ENCODE data around the gene TMPRSS4. TPM values are rescaled to one million over a fixed set of nuclear protein-coding genes. Genes with fewer than 3 reads are reported as not detected.

Gene TMPRSS4
- total RNA-seq, 1 experiment from 2014 or later = 1.5 TPM

DNA sequence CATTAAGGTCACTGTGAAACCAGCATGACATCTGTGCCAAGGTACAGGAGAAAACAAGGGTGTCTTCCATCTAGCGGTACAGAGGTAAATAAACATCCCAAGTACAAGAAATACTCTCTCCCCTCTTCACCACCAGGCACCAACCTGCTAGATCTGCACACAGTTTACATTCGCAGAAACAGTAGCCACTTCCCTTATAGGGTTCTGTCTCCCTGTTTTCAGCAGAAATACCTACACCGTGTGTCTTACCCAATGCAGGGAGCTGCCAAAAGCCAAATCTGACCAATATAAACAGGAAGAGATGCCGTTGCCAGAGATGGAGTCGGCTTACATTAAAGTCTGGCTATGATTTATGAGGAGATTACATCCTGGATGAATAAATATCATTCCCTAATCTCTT, 74.6 kb downstream of the TMPRSS4 start:
- ChIA-PET CTCF (no interaction called here), RAD21 (ENCODE audit: low non-redundant PET in 1 of 2, low total read pairs in 2 of 2, uncharacterized antibody in 2 of 2, unreplicated experiment in 2 of 2) (no interaction called here), POLR2A (no interaction called here)
- H2AFZ ChIP-seq (ENCODE audit: low read depth, low read length, poor library complexity, severe bottlenecking) = no peak overlapping the region
- no TSS peak for BruUV-seq (replicated peaks)
- no peaks in the 10 kb centered on the region for H3K27me3 ChIP-seq (ENCODE audit: insufficient read depth, low read length)
- no peak overlapping the region for H3K4me3 ChIP-seq (replicated peaks in 1 of 2; ENCODE audit: low read depth in 1 of 2, low read length in 2 of 2)
- H3K9ac ChIP-seq (ENCODE audit: low read length) = no peak overlapping the region
- TF ChIP-seq CBX3 (IDR thresholded peaks at IDR 0.05; ENCODE audit: low read depth) = no peak
- TF ChIP-seq POLR2A (IDR thresholded peaks at IDR 0.05; ENCODE audit: borderline replicate concordance, extremely low read depth, insufficient read depth, insufficient read length) = no peak
- no peak for TF ChIP-seq SRF (IDR thresholded peaks at IDR 0.05; ENCODE audit: low read depth)
- TF ChIP-seq, protein P1, sequence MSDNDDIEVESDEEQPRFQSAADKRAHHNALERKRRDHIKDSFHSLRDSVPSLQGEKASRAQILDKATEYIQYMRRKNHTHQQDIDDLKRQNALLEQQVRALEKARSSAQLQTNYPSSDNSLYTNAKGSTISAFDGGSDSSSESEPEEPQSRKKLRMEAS (IDR thresholded peaks at IDR 0.05) = no peak
- TF ChIP-seq, protein P2, sequence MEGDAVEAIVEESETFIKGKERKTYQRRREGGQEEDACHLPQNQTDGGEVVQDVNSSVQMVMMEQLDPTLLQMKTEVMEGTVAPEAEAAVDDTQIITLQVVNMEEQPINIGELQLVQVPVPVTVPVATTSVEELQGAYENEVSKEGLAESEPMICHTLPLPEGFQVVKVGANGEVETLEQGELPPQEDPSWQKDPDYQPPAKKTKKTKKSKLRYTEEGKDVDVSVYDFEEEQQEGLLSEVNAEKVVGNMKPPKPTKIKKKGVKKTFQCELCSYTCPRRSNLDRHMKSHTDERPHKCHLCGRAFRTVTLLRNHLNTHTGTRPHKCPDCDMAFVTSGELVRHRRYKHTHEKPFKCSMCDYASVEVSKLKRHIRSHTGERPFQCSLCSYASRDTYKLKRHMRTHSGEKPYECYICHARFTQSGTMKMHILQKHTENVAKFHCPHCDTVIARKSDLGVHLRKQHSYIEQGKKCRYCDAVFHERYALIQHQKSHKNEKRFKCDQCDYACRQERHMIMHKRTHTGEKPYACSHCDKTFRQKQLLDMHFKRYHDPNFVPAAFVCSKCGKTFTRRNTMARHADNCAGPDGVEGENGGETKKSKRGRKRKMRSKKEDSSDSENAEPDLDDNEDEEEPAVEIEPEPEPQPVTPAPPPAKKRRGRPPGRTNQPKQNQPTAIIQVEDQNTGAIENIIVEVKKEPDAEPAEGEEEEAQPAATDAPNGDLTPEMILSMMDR (IDR thresholded peaks at IDR 0.05 in 2 of 3, conservative IDR thresholded peaks at IDR 0.05 in 1 of 3; ENCODE audit: borderline replicate concordance in 1 of 3, insufficient read depth in 1 of 3, low read depth in 2 of 3, low read length in 2 of 3) = no peak
- no peak for TF ChIP-seq EGR1 (IDR thresholded peaks at IDR 0.05; ENCODE audit: low read depth)
- no peak for TF ChIP-seq CEBPB (IDR thresholded peaks at IDR 0.05; ENCODE audit: low read depth)
- TF ChIP-seq, protein P3, sequence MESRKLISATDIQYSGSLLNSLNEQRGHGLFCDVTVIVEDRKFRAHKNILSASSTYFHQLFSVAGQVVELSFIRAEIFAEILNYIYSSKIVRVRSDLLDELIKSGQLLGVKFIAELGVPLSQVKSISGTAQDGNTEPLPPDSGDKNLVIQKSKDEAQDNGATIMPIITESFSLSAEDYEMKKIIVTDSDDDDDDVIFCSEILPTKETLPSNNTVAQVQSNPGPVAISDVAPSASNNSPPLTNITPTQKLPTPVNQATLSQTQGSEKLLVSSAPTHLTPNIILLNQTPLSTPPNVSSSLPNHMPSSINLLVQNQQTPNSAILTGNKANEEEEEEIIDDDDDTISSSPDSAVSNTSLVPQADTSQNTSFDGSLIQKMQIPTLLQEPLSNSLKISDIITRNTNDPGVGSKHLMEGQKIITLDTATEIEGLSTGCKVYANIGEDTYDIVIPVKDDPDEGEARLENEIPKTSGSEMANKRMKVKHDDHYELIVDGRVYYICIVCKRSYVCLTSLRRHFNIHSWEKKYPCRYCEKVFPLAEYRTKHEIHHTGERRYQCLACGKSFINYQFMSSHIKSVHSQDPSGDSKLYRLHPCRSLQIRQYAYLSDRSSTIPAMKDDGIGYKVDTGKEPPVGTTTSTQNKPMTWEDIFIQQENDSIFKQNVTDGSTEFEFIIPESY (IDR thresholded peaks at IDR 0.05; ENCODE audit: extremely low read depth, insufficient replicate concordance, low read length) = no peak
- no peak for TF ChIP-seq RAD21 (IDR thresholded peaks at IDR 0.05; ENCODE audit: low read depth)
- no peak for TF ChIP-seq EZH2phosphoT487 (IDR thresholded peaks at IDR 0.05; ENCODE audit: borderline replicate concordance)
- TF ChIP-seq SP1 (IDR thresholded peaks at IDR 0.05; ENCODE audit: low read depth) = no peak
- H3K4me1 ChIP-seq (ENCODE audit: control insufficient read depth in 1 of 2, insufficient read depth in 2 of 2, low read length in 2 of 2) = peaks cover 10 to 18% of the 10 kb centered on the region in 2 experiments; a peak in 3 of 4 replicates
- no peaks in the 10 kb centered on the region for H3K79me2 ChIP-seq (ENCODE audit: insufficient read depth, low read length)
- no peaks in the 10 kb centered on the region for H4K20me1 ChIP-seq (ENCODE audit: insufficient read depth)
- no peaks in the 10 kb centered on the region for H3K9me2 ChIP-seq (ENCODE audit: insufficient read depth)
- DNase-seq (ENCODE audit: low read depth, low spot score) = no peak
- no peaks in the 10 kb centered on the region for H3K36me3 ChIP-seq (ENCODE audit: control insufficient read depth in 1 of 2, insufficient read depth in 2 of 2, low read length in 2 of 2)
- no peak overlapping the region for H3K27ac ChIP-seq (ENCODE audit: low read depth, low read length)
- no peak for ATAC-seq
- intact Hi-C loops (cut with micrococcal nuclease) = loop anchor here (10.0 kb wide), 1 partner anchor 543 kb away; no protein-coding TSS in a partner anchor
- H3K4me2 ChIP-seq (ENCODE audit: low read length) = no peak overlapping the region
- H3K9me3 ChIP-seq (ENCODE audit: control insufficient read depth in 1 of 2, insufficient read depth in 1 of 2, low read depth in 1 of 2, low read length in 2 of 2) = no peaks in the 10 kb centered on the region

Data from HCT116 (cell line).